HG03159 (cell line): ENCODE results near the gene ADAP1.

Source experiments
- ATAC-seq: cut with Tn5 transposase; IDR thresholded peaks from one replicate; pipeline ENCODE4 v1.9.1; 2021; ENCODE audit warnings: mild to moderate bottlenecking, moderate library complexity; ENCODE audit not compliant: unreplicated experiment

ADAP1 gene

DNA sequence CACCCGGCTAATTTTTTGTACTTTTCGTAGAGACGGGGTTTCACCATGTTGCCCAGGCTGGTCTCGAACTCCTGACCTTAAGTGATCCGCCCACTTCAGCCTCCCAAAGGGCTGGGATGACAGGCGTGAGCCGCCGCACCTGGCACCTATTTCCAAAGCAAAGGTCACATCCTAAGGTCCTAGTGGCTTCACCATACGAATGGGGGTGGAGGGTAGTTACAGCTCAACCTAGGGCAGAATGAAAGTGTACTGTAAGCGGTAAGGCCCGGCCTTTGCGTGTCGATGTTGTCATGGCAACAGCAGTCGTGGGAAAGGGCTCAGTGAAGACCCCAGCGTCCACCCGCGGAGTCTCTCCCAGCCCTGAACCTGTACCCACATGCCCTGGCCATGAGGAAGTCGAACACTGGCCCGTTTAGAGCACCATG, 22.4 kb upstream of the ADAP1 start:
- no peak for ATAC-seq

DNA sequence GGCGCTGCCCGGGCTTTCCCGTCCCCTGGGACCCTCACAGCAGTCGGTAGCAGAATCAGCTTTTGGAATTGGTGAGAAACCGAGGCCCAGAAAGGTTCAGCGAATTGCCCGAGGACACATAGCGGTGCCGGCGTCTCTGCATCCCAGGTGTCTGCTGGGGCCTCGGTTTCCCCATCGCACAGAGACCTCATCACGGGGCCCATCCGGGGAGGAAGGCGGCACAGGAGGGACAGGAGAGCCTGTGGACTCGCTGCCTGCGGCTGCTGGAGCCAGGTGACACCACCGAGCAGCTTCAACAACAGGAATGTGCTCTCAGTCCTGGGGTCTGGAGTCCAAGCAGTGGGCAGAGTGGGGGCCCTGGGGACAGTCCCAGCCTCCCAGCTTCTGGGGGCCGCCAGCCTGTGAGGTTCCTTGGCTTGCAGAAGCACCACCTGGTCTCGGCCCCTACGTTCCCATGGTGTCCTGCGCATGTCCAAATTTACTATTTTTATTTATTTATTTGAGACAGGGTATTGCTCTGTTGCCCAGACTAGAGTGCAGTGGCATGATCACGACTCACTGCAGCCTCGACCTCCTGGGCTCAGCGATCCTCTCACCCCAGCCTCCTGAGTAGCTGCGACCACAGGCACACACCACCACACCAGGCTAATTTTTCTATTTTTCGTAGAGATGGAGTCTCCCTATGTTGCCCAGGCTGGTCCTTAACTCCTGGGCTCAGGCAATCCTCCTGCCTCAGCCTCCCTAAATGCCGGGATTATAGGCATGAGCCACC, 21.4 kb upstream of the ADAP1 start:
- ATAC-seq = no peak

DNA sequence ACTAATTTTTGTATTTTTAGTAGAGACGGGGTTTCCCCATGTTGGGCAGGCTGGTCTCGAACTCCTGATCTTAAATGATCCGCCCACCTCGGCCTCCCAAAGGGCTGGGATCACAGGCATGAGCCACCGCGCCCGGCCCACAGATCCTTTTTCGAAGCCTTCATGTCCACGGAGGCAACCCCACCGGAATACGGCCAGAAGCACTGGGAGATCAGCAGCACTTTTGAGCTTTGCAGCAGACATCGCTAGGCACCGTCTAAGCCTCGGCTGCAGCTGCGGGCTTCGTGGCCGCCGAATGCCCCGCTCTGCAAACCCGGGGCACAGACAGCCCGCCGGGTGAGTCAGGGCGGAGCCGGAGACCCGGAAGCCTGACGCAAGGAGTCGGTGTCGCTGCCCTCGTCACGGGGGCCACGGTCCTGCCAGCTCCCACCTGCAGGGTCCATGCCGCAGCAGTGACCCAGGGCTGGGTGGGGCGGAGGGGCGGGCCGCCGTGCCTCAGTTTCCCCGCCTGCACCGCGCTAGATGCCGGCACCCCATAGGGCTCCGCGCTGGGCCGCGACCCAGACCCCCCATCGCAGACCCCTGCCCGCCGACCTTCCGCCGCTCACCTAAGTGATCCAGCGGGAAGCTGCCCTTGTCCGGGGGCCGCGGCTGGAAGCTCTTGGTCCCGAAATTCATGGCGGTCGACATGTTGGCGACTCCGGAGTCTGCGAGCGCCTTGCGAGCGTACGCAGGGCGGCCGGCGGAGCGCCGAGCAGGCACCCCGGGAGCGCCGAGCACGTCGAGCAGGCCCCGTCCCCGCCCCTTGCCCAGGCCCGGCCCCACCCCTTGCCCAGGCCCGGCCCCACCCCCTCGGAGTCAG, 20.6 kb upstream of the ADAP1 start, which contains the start of gene COX19:
COX19 (minus strand) TSS at position 730 of the 862 bp plus-strand sequence; CDS start at position 690, 40 bp downstream.
- ATAC-seq = peak; percentile 69

DNA sequence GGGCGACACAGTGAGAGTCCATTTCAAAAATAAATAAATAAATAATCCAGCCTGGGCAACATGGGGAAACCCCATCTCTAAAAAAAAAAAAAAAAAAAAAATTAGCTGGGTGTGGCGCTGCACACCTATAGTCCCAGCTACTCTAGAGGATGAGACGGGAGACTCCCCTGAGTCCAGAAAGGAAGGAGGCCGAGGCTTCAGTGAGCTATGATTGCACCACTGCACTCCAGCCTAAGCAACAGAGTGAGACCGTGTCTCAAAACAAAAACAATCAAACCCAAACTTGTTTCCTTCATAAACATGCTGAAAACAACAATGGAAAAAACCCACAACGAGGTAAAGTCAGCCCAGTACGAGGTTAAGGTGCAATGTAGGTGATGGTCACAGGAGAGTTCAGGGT, 19.7 kb upstream of the ADAP1 start:
- no peak for ATAC-seq

DNA sequence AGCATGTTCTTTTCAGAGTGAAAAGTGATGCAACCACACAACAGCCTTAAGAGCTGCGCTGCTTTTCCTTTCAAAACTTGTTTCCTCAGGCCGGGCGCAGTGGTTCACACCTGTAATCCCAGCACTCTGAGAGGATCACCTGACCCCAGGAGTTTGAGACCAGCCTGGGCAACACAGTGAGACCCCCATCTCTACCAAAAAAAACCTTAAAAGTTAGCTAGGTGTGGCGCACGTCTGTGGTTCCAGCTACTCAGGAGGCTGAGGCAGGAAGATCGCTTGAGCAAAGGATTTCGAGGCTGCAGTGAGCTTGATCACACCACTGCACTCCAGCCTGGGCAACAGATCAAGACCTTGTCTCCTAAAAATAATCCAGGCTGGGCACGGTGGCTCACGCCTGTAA, 18.8 kb upstream of the ADAP1 start:
- no peak for ATAC-seq

DNA sequence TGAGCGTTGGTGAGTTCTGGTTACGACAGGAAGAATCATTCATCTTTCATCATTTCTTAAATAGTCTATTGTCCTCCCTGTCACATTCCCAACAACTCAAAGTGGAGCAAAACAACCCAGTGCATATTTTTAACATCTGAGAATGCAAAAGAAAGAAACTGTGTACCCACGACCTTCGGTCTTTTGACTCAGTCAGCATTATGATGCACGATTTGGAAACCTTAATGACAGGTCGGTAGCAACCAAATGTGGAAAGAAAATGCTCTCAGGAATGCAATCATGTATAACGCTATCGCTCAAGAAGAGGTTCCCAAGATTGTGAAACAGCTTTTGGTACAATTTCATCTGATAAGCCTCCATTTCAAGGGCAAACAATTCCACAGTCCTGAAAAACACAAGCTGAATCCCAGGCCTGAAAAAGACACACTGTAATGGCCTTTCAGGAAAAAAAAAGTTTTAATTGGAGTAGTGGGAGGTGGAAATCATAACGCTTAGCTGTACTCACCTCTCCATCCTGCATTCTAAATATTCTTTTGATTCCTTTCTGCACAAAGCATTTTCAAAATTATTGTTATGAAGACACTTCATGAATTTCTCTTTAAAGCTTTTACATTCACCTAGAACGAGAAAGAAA, 18.3 kb upstream of the ADAP1 start:
- ATAC-seq = no peak

DNA sequence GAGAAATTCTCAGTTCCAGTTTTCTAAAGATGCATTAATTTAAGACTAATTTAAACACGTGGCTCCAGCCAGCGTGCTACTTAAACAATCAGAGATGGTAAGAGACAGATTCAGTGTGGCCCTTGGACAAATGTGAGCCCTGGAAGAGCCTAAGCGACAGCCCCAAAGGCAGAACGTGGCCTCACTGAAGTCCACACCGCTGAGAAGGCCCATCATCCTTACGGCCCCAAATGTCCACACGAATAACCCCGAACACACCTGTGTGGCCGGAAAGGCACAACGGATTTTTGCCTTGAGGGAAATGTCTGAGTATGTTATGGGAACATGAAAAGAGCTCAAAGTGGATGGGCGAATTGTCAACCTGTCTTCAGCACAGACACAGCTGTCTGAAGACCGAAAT, 17.6 kb upstream of the ADAP1 start:
- no peak for ATAC-seq

DNA sequence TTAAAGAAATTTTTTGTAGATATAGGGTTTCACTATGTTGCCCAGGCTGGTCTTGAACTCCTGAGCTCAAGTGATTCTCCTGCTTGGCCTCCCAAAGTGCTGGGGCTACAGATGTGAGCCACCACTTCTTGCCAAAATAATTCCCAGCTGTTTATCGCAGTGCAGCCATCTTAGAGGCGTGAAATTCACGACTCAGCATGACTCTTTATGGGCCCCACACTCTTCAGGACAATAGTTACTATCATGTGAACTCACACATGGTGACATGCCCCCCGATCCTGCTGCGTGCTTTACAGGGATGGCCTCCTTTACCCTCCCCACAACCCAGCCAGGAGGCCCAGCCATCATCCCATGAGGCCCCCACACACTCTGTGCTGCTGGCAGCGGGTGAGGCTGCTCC, 16.3 kb upstream of the ADAP1 start:
- ATAC-seq = no peak

DNA sequence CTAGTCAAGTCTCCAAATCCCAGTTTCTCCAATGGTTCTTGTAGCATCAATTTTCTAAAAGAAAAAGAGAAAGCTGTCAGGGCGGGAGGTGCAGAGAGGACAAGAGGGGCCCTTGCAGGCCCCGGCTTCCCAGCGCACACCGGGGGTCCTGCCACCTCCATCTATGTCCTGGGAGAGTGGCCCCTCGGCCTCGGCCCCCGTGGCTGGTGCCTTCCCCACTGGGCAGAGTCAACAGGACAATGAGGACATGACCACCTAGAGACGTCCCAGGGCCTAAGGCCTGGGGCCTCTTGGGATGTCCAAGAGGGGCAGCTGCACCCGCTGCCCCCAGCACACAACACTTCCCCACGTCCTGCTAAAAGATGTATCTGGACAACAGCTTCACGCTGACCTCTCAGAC, 14.9 kb upstream of the ADAP1 start:
- ATAC-seq = no peak

DNA sequence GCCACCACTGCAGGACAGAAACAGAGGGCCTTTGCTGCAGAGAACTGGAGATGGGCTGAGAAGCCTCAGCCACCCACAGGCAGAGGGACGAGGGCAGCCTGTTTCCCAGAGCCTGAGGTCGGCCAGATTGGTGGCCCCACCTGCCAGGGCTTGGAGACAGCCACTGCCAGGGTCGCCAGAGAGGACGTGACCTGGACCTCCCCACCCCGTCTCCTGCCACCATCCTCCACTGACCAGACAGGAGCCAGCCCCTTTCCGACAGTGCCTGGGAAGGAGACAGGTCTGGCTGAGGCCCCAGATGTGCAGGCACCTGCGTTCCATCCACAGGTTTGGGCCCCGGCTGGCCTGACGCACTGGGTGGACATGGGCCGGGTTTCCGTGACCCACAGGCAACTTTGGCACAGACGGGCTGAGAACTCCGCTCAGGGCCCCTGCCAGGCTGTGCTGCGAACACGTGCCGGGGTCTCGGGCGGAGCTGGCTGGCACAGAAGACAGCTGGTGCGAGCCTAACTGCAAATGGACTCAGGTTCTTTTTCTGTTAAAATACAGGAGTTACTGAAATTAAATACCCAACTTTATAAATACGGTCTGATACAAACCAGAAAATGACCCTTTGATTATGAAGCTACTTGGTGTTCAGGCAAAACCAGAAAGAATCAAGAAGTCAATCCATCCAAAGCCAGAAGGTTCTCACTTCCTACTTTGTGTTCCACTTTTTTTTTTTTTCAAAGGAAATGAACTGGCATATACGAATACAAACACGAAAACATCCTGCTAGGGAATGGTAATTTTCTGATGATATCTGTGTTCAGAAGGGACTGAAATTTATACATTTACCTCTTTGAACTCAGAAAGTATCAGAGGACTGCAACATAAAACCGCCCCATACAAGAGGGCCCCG, 14.0 kb upstream of the ADAP1 start:
- no peak for ATAC-seq

DNA sequence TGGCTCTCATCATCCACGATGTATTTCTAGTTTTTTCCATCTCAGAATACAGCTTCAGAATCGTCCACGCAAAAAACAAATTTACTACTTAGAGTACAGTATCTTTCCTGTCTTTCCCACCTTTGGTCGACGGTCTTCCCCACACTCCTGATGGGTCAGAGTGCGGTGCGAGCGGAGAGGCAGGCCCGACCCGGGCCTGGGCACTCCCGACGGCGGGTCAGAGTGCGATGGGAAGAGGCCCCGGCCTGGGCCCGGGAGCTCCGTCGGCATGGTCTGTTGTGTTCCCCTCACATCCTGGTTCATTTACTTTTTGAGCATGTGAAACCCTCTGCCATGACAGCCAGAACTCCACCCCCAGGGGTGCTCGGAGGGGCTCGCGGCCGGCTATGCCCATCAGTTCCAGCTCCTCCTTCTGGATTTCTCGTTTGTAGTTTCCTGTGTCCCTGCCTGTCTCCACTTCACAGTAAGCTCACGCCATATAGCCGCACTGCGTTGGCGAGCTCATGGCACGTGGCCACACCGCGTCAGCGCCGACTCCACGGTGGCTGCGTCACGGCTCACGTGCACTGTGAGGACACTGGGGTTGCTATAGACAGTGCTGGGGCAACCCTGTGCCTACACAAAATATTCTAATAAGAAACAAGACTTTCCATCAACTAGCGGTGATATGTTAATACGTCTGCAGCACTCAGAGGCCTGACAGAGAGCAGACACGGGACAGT, 13.0 kb upstream of the ADAP1 start:
- ATAC-seq = no peak

DNA sequence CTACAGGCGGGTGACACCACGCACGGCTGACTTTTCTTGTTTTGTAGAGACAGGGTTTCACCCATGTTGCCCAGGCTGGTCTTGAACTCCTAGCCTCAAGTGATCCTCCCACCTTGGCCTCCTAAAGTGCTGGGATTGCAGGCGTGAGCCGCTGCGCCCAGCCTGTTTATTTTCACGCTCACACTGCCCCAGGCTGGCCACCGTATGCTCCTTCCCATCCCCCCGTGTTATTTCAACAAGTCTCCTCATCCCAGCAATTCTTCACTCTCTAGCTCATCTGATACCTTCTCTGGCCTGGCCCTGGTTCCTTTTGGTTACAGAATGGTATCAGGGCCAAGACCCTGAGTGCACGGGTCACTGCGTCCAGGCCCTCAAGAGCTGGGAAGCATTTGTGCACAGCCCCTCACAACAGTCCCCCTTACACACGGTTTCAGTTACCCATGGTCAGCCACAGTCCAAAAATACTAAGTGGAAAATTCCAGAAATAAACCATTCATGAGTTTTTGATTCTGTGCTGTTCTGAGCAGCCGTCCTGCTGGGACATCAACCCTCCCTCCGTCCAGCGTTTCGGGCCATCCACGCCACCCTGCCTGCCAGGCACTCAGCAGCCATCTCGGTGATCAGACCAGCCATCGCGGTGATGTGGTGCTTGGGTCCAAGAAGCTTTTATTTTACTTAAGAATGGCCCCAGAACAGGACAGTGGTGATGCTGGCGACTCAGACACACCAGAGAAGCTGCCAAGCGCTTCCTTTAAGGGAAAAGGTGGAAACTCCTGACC, 12.0 kb upstream of the ADAP1 start:
- no peak for ATAC-seq

DNA sequence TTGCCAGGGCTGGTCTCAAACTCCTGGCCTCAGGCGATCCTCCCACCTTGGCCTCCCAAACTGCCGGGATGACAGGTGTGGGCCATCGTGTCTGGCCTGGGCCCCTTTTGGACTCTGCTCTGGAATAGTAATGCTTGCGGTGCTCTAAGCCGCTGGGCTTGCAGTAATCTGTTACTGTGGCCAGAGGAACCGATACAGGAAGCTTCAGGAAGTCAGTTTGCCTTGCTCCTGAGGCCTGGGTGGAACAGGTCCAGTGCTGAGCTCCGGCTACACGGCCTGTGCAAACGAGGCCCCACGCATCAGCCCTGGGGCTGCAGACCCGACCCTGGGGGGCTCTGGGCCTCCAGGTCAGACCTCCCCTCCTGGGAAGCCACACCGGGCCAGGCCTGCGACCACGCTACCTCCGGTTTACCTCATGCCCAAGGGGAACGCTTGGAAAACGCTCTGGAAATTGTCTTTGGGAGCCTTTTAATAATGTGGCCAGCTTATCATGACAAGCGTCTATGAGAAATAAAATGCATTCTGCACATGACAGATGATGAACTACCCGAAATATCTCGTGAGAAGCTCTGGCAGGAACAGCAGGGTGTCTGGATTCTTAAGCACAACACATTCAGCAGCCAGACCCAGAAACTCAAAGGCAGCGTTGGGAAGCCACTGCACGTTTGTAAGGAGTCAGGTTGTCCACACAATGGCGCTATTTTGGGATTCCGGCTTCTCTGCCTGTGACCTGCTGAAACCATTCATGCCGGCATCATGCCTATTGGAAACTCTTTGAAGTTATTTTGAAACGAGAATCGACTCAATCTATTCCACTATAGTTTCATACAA, 10.1 kb upstream of the ADAP1 start:
- ATAC-seq = no peak

DNA sequence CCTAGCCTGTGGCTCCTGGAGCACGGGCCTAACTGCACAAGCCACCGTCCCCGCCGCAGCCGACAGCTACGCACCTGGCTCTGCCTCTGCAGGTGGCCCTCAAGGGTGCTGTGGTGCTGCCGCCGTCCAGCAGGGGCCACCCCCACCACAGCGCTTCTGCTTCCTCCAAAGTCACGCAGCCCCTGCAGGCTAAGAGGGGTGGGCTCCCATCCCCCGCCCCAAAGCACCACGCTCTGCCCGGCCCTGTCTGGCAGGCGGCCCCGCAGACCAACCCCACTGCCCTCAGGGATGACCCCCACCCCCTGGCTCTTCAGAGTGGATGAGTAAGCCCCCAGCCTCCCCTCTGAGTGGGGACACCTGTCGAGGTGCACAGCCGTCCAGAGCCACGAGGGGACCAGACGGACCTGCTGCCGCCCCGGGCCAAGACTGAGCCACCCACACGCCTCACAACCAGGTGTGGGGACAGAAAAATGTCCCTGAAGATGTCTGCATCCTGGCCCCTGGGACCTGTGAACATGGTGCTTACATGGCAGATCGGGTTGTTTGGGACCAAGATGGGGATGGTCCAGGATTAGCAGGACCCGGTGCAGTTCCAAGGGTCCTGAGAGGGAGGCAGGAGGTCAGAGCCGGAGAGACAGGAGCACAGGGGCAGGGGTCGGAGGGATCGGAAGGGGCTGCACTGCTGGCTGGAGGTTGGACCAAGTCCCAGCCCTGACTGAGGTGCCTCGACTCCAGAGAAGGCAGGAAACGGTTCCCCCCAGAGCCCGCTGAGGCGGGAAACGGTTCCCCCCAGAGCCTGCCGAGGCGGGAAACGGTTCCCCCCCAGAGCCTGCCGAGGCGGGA, 9.0 kb upstream of the ADAP1 start:
- ATAC-seq = no peak

DNA sequence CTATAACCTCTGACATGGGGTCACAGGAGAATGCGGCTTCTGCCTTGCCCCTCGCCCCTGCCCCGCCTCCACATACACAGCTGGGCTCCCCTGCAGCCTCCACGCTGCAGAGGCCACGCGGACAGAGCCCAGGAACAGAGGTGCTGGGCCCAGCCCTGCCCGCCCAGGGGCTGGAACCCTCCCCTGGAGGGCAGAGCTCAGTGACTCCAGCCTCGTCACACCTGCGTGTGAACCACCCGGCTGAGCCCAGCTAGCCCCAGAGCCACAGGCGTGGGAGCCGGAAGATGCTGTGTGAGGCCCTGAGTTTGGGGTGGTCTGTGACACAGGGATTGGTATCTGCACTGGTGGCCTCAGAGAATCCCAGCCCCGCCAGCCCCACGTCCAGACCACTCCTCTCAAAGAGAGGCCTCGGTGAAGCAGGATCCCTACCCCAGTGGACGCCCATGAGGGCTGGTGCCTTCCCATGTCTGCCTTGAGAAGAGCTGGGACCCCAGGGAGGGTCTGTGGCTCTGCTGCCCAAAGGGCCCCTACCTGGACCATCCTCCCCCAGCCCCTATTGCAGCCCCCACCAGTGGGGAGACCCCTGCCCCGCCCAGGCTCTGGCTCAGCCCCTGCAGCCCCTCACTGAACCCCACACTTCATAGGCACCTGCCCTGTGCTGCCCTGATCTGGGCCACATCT, 8.1 kb upstream of the ADAP1 start:
- ATAC-seq = no peak

DNA sequence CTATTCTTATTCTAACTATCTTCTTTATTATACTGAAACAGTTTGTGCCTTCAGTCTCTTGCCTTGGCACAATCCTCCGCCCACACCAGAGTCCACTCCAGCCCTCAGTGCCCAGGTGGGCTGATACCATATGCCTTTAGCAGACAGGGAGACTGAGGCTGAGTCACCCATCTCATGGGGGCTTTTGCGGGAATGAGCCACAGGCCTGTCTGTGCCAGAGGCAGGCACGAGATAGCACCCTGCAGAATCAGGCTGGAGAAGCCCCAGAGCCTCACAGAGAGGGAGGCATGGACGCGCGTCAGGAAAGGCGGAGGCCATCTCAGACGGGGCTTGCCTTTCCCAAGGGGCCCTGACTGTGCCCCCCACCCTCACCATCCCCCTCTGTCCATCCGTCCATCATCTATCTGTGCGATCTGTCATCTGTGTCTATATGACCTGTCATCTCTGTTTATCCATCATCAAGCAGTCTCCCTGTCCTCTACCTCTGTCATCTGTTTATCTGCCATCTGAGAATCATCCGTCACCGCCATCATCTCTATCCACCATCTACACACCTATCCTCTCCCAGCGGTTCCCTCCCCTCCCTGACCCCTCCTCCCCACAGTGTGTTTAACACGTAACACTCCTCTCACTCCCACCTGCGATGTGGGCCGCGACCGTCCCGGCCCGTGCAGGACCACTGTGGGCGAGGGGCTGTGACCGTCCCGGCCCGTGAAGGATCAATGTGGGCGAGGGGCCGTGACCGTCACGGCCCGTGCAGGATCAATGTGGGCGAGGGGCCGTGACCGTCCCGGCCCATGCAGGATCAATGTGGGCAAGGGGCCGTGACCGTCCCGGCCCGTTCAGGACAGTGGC, 7.3 kb upstream of the ADAP1 start:
- no peak for ATAC-seq
